ENCODE measurements around the gene PADI1.

Gene PADI1

DNA sequence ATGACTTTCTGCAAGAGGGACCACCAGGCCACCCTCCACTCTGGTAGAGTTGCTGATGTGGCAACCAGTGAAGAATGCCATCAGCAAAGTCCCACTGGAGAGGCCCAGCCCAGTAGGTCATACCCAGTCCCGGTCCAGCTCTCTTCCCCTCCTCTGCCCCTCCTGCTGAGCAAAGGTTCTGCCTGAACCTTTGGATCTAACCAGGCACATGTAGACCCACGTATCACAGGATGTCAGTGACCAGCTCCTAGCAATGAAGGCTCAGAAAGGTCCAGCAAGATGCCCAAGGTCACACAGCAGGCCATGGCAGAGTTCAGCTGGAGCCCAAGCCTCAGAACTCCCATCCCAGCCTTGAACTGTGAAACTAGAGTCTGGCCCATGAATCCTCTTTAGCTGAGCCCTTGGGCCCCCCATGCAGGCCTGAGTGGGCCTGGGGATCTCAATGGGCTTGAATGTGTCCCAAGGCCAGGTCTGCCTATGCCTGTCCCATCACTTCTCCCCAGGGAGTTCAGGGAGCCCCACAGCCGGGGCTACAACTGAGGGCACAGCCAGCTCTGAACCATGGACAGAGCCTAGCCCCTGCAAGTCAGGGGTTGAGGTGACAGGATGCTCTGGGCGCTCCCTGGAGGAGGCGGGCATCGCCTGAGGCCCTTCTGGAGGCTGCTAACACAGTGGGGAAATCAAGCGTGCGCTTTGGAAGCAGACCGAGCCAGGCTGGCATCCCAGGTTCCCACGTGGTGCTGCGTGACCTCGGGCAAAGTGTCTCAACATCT is 21.4 kb upstream of the PADI1 start:
- DNase-seq (ENCODE audit: low read depth, low spot score), result no peak

DNA sequence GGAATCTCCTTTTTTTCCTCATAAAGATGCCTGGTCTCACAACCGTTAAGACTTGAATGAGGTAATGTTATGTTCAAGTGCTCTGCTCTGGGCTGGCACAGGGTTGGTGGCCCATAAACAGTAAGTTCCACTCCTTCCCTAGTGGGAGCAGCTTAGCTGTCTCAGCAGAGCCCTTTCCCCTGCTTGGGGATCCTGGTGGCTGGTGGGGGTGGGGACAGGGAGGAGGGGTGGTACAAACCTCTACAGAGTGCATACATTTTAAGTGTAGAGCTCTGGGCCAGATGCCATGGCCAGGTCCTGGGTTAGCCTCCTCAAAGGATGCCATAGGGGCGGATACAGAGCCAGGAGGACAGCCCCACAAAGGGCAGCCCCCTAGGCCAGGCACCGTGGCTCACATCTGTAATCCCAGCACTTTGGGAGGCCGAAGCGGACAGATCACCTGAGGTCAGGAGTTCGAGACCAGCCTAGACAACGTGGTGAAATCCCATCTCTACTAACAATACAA is 20.7 kb upstream of the PADI1 start:
- no peak for DNase-seq (ENCODE audit: low read depth, low spot score)

GRCh38 chr1:17184822-17185484 is 20.0 kb upstream of the PADI1 start:
- DNase-seq (ENCODE audit: low read depth, low spot score), result no peak

- no peak for DNase-seq (ENCODE audit: low read depth, low spot score)
These were observed 19.5 kb upstream of the PADI1 start for GRCh38 chr1:17185485-17185860.

DNA sequence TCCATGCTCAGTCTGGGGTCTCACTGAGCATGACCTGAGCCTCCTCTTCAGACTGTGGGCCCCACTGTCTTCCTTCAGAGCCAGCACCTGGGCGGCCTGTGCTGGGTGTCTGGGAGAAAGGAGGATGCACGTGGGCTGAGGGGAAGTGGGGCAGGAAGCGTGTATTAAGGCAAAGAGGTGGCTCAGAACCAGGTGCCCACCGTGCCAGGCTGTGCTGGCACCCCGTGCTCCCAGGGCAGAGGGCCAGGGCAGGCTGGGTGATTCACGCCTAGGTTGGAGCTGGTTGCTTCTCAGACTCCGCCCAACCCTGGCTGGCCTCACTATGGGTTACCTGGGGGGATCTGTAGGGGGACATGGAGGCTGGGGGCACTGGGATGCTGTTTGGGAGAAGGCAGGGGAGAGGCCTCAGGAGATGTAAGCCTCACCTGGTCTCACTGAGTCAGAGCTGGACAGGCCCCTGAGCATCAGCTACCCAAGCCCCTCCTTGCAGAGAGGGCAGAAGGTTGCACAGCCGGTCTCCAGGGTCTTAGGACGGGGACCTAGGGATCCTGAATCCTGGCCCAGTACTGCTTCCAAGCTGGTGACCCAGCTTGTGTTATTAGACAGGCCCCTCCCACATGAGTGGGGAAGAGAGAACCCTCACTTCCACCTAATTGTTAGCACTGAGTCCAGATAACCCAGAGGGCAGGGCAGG is 18.6 kb upstream of the PADI1 start:
- no peak for DNase-seq (ENCODE audit: low read depth, low spot score)

GRCh38 chr1:17187051-17187450 is 17.9 kb upstream of the PADI1 start:
- DNase-seq (ENCODE audit: low read depth, low spot score), result no peak

DNA sequence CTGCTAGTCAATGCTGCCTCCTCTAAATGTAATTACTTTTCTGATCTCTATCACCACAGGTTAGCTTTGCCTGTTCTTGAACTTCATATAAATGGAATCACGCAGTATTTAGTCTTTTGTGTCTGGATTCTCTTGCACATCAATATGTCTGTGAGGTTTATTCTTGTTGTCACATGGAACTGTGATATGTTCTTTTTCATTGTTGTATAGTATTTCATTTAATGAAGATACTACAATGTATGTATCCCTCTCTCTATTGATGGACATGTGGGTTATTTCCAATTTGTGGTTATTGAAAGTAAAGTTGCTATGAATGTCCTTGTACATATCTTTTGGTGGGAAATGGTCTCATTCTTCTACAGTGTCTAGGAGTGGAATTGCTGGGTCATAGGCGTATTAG is 16.7 kb upstream of the PADI1 start:
- DNase-seq (ENCODE audit: low read depth, low spot score), result no peak

- no peak for DNase-seq (ENCODE audit: low read depth, low spot score)
These were observed 15.9 kb upstream of the PADI1 start for GRCh38 chr1:17188889-17189631.

DNA sequence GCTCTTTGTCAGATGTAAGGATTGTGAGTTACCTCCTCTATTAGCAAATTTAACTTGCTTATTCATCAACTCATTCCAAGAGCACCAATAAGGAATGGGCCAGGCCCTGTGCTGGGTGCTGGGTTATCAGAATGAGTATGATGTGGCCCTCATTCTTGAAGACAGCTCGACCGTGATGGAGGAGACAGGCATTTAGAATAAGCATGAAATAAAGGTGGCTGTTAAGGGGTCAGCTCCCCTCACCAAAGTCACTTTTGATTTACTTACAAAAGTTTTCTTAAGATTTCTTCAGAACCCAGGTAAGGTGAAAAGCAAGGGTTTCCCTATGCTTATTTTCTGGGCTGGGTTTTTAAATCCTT is 15.3 kb upstream of the PADI1 start:
- no peak for DNase-seq (ENCODE audit: low read depth, low spot score)

GRCh38 chr1:17190010-17190995 is 14.6 kb upstream of the PADI1 start:
- DNase-seq (ENCODE audit: low read depth, low spot score), result peak; percentile 66

- DNase-seq (ENCODE audit: low read depth, low spot score), result no peak
These were observed 13.0 kb upstream of the PADI1 start for GRCh38 chr1:17191990-17192242.

- DNase-seq (ENCODE audit: low read depth, low spot score), result no peak
These were observed 12.3 kb upstream of the PADI1 start for GRCh38 chr1:17192394-17193221.

GRCh38 chr1:17193222-17194132 is 11.5 kb upstream of the PADI1 start:
- no peak for DNase-seq (ENCODE audit: low read depth, low spot score)

DNA sequence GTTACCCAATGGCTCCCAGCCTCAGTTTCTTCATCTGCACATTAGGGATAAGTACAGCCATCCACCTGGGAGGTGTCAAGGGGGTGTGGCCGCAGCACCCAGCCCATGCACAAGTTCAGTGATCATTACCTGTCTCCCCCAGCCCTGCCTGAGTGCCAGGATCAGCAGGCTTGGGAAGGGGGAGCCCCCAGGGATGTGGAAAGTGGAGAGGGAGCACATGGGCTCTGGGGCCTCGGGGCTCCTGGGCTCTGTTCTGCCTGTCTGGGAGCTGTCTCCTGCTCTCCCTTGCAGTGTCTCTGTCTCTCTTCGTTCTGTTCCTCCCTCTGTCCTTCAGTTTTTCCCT is 10.8 kb upstream of the PADI1 start:
- DNase-seq (ENCODE audit: low read depth, low spot score), result no peak

DNA sequence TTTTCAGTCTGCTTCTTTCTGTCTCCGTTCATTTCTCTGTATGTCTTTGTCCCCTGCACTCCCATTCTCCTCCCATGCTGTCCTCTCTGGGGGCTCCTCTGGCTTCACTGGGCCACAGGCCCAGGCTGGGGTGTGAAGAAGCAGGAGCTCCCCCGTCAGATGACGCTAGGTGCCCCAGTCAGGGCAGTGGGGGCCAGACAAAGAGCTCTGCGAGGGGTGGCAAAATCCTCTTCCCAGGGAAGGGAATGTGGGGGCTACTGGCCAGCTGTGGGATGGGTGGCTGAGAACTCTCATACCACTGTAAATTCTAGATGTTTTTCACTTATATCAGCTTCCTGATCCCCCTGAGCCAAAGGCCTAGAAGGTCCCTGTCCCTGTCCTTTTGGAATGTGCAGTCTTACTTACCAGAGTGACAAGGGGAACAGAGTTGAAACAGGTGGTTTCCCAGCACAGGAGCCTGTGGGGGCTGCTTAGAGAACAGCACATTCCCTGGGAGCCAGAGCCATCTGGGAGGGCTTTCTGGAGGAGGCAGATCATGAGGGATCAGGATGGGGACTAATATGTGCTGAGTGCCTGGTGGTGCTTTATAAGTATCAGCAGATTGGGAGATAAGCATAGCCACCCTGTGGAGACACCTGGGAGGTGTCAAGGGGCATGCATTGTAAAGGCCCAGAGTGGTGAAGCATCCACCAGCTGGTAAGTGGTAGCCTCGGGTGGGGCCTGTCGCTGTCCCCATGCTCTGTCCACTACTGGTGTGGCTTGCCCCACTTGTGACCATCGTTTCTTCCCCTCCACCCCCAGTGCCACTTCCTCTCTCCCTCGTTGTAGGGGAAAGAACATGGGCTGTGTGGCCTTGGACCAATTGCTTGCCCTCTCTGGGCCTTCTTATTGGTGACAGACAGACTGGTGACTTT is 10.1 kb upstream of the PADI1 start:
- no peak for DNase-seq (ENCODE audit: low read depth, low spot score)

DNA sequence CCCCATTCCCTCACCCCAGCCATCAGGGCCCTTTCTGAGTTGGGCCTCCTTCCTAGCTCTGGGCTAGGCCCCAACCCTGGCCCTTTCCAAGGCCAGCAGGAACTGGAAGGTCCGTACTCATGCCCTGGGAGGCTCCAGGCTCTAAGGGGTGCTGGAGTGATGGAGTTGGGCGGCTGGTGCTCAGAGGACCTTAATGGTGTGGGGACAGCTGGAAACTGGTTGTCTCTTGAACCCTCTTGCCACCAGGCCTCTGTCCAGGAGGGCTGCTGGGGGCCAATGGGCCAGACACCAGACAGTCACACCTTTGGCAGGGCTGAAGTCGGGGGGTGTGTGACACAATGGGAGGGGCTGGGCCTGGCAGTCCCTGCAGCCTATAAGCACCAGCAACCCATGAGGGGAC is 9.2 kb upstream of the PADI1 start:
- DNase-seq (ENCODE audit: low read depth, low spot score), result no peak

- DNase-seq (ENCODE audit: low read depth, low spot score), result no peak
These were observed 8.3 kb upstream of the PADI1 start for GRCh38 chr1:17196496-17197185.

- no peak for DNase-seq (ENCODE audit: low read depth, low spot score)
These were observed 7.2 kb upstream of the PADI1 start for GRCh38 chr1:17197696-17198095.
